Fibroblast of lung (primary cell): ENCODE results near the gene SNRPA. TPM values are rescaled to one million over a fixed set of nuclear protein-coding genes. Genes with fewer than 3 reads are reported as not detected.

ENCODE experiments used
- DNase-seq, 2 donors: peaks; one replicate each; pipeline versions ENCODE4 v3.0.0 to v3.0.0-alpha.2; 2010; ENCODE audit warnings: low read depth in 2 of 2
- H2AFZ ChIP-seq: 2 replicates; pipeline ENCODE4 v1.5.1; 2012; ENCODE audit warnings: low read length, control low read depth, inconsistent platforms
- H3K27ac ChIP-seq: 2 replicates; pipeline ENCODE4 v1.5.1; 2011; ENCODE audit warnings: low read length, control low read depth; ENCODE audit not compliant: insufficient read depth
- H3K27me3 ChIP-seq: 2 replicates; pipeline ENCODE4 v1.5.1; 2011; ENCODE audit warnings: mild to moderate bottlenecking, low read length; ENCODE audit not compliant: control insufficient read depth, insufficient read depth
- H3K36me3 ChIP-seq: 2 replicates; pipeline ENCODE4 v1.5.1; 2011; ENCODE audit warnings: low read length; ENCODE audit not compliant: control insufficient read depth, insufficient read depth
- H3K4me1 ChIP-seq: 2 replicates; pipeline ENCODE4 v1.5.1; 2011; ENCODE audit warnings: low read length; ENCODE audit not compliant: control insufficient read depth, insufficient read depth; ENCODE audit errors: extremely low read depth
- H3K4me2 ChIP-seq: 2 replicates; pipeline ENCODE4 v1.5.1; 2011; ENCODE audit warnings: low read length, control low read depth; ENCODE audit not compliant: insufficient read depth; ENCODE audit errors: extremely low read depth
- H3K4me3 ChIP-seq, 4 experiments: fragments of 200-600 bp in 1 of 4; sonication (generic) in 1 of 4; replicated peaks in 1 of 4; 2 replicates each; pipeline ENCODE4 v1.5.1; 2011 to 2016; ENCODE audit warnings: low read length in 4 of 4, low read depth in 3 of 4, mild to moderate bottlenecking in 3 of 4, control low read depth in 2 of 4, inconsistent platforms in 1 of 4, mixed read lengths in 1 of 4; ENCODE audit not compliant: insufficient read depth in 1 of 4; ENCODE audit errors: control extremely low read depth in 1 of 4
- H3K79me2 ChIP-seq: 2 replicates; pipeline ENCODE4 v1.5.1; 2012; ENCODE audit warnings: mild to moderate bottlenecking, low read length, inconsistent platforms; ENCODE audit not compliant: control insufficient read depth, insufficient read depth
- H3K9ac ChIP-seq: 2 replicates; pipeline ENCODE4 v1.5.1; 2011; ENCODE audit warnings: mild to moderate bottlenecking, low read length, control low read depth; ENCODE audit not compliant: insufficient read depth
- H3K9me3 ChIP-seq: 2 replicates; pipeline ENCODE4 v1.5.1; 2012; ENCODE audit warnings: low read depth, low read length; ENCODE audit not compliant: control insufficient read depth, insufficient read depth
- H4K20me1 ChIP-seq: 2 replicates; pipeline ENCODE4 v1.5.1; 2011; ENCODE audit warnings: low read length; ENCODE audit not compliant: control insufficient read depth, insufficient read depth; ENCODE audit errors: extremely low read depth
- CTCF ChIP-seq, 2 donors: IDR thresholded peaks in 1 of 2; conservative IDR thresholded peaks in 1 of 2; 1 replicate in 1 of 2; 2 replicates in 1 of 2; pipeline ENCODE4 v1.5.1; 2011 to 2012; ENCODE audit warnings: low read length in 2 of 2, control low read depth in 1 of 2, inconsistent platforms in 1 of 2, low read depth in 1 of 2, mild to moderate bottlenecking in 1 of 2
- EZH2 ChIP-seq: IDR thresholded peaks from 2 replicates; pipeline ENCODE4 v1.5.1; 2012; ENCODE audit warnings: low read length, control low read depth, mild to moderate bottlenecking; ENCODE audit errors: missing control alignments
- polyA plus RNA-seq, 2 donors: library from polyadenylated mRNA; depleted of rRNA in 1 of 2; stranded (reverse) in 1 of 2; unstranded in 1 of 2; fragments of >200 nt; gene quantifications; 2 replicates each; pipeline ENCODE4 v1.2.1, GENCODE V29; 2011 to 2012; ENCODE audit warnings: missing spikeins in 1 of 2
- total RNA-seq: library from RNA; depleted of rRNA; stranded (reverse); fragments of >200 nt; gene quantifications from 2 replicates; pipeline ENCODE4 v1.2.1, GENCODE V29; 2014

SNRPA gene
- total and polyA plus RNA-seq, 2 donors (not counting 1 experiment from before 2014, with no cell fraction given) = 41.9 to 74.4 TPM

GRCh38 chr19:40777645-40777936 lies 26.6 kb downstream of the SNRPA start:
- peak overlapping the region; percentile 81 for H2AFZ ChIP-seq
- no peaks in the 10 kb centered on the region for H4K20me1 ChIP-seq
- peaks cover 11% of the 10 kb centered on the region for H3K4me1 ChIP-seq
- no peaks in the 10 kb centered on the region for H3K9me3 ChIP-seq
- H3K4me2 ChIP-seq = peak overlapping the region; percentile 99
- H3K9ac ChIP-seq = peak overlapping the region; percentile 70
- peak overlapping the region; percentile 60 to 86 (median 74) for H3K4me3 ChIP-seq
- H3K36me3 ChIP-seq = peaks cover 1% of the 10 kb centered on the region
- peak overlapping the region; percentile 87 for H3K27ac ChIP-seq
- no peaks in the 10 kb centered on the region for H3K79me2 ChIP-seq
- no peak for TF ChIP-seq CTCF (conservative IDR thresholded peaks at IDR 0.05 in 1 of 2, IDR thresholded peaks at IDR 0.05 in 1 of 2; ENCODE audit: low read depth in 1 of 2, low read length in 2 of 2)
- TF ChIP-seq EZH2 = no peak
- no peaks in the 10 kb centered on the region for H3K27me3 ChIP-seq
- no peak for DNase-seq

- TF ChIP-seq EZH2 (no peak), CTCF (conservative IDR thresholded peaks at IDR 0.05 in 1 of 2, IDR thresholded peaks at IDR 0.05 in 1 of 2; ENCODE audit: low read depth in 1 of 2, low read length in 2 of 2) (no peak)
- H3K27ac ChIP-seq = peak within 1 kb of the TSS; percentile 87
- peak within 1 kb of the TSS; percentile 64 to 86 (median 76) for H3K4me3 ChIP-seq
- H3K36me3 ChIP-seq = peaks cover 1% of the 10 kb centered on the region
- no peaks in the 10 kb centered on the region for H4K20me1 ChIP-seq
- peak within 1 kb of the TSS; percentile 89 for H3K9ac ChIP-seq
- no peaks in the 10 kb centered on the region for H3K79me2 ChIP-seq
- DNase-seq = peak; percentile 99 to 100
- no peaks in the 10 kb centered on the region for H3K27me3 ChIP-seq
- H3K9me3 ChIP-seq = no peaks in the 10 kb centered on the region
- H3K4me1 ChIP-seq = peaks cover 11% of the 10 kb centered on the region
- peak within 1 kb of the TSS; percentile 89 for H2AFZ ChIP-seq
- H3K4me2 ChIP-seq = peak within 1 kb of the TSS; percentile 99
Observed at GRCh38 chr19:40777937-40778705, 27.1 kb downstream of the SNRPA start, which contains the start of gene RAB4B. Gene RAB4B, plus strand, starts transcription at chr19:40778247. Its CDS starts 129 bp downstream, at chr19:40778376.

GRCh38 chr19:40778706-40779284 lies 27.8 kb downstream of the SNRPA start:
- Histone ChIP-seq H2AFZ (peak overlapping the region; percentile 35), H3K79me2 (no peaks in the 10 kb centered on the region), H3K36me3 (peaks cover 1% of the 10 kb centered on the region), H3K9ac (peak overlapping the region; percentile 89), H3K4me2 (peak overlapping the region; percentile 74), H4K20me1 (no peaks in the 10 kb centered on the region), H3K27ac (peak overlapping the region; percentile 87), H3K4me1 (peaks cover 11% of the 10 kb centered on the region), H3K27me3 (no peaks in the 10 kb centered on the region), H3K9me3 (no peaks in the 10 kb centered on the region), H3K4me3 (peak overlapping the region; percentile 62 to 84 (median 66))
- TF ChIP-seq EZH2 (no peak), CTCF (conservative IDR thresholded peaks at IDR 0.05 in 1 of 2, IDR thresholded peaks at IDR 0.05 in 1 of 2; ENCODE audit: low read depth in 1 of 2, low read length in 2 of 2) (no peak)
- no peak for DNase-seq
